Effector memory CD4-positive, alpha-beta T cell (primary cell): ENCODE results near the gene ARAF.

Experiments used
- DNase-seq, 3 donors: peaks; one replicate each; pipeline ENCODE4 v3.0.0-alpha.2; 2020
- H3K27ac ChIP-seq: 2 replicates; pipeline ENCODE4 v1.7.0; 2013; ENCODE audit warnings: mild to moderate bottlenecking, low read length, moderate library complexity; ENCODE audit not compliant: insufficient read depth, poor library complexity, severe bottlenecking
- H3K27me3 ChIP-seq: replicated peaks from 2 replicates; pipeline ENCODE4 v1.7.0; 2013; ENCODE audit warnings: mild to moderate bottlenecking, low read length; ENCODE audit not compliant: insufficient read depth, control insufficient read depth, poor library complexity, severe bottlenecking
- H3K36me3 ChIP-seq: 2 replicates; pipeline ENCODE4 v1.7.0; 2013; ENCODE audit warnings: mild to moderate bottlenecking, low read length, moderate library complexity; ENCODE audit not compliant: control insufficient read depth, insufficient read depth
- H3K4me1 ChIP-seq: 2 replicates; pipeline ENCODE4 v1.7.0; 2013; ENCODE audit warnings: low read length, mild to moderate bottlenecking; ENCODE audit not compliant: control insufficient read depth, insufficient read depth, poor library complexity, severe bottlenecking
- H3K4me3 ChIP-seq: 2 replicates; pipeline ENCODE4 v1.7.0; 2013; ENCODE audit warnings: low read length, low read depth, mild to moderate bottlenecking; ENCODE audit not compliant: insufficient read depth, poor library complexity, severe bottlenecking
- H3K9me3 ChIP-seq: 2 replicates; pipeline ENCODE4 v1.7.0; 2013; ENCODE audit warnings: mild to moderate bottlenecking, low read length, moderate library complexity; ENCODE audit not compliant: control insufficient read depth

ARAF gene

DNA sequence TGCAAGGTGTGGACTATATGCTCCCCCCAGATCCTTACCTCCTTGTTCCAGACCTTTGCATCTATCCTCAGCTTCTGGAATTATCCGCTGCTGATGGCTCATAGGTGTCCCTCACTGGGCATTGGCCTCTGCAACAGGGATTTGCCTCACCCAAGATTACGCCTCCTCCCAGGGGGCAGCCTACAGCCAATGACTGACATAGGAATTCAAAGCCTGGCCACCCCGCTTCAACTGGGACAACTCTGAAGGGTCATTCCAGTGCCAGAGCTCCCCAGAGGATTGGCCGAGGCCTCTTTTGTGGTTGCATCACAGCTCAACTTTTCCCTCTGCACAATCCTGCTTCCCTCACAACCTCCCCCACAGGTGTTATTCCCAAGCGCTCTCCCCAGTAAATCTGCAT lies 53.6 kb downstream of the ARAF start:
- Histone ChIP-seq H3K4me3 (no peak overlapping the region), H3K9me3 (no peaks in the 10 kb centered on the region), H3K36me3 (no peaks in the 10 kb centered on the region), H3K27me3 (no peaks in the 10 kb centered on the region), H3K4me1 (no peaks in the 10 kb centered on the region), H3K27ac (no peak overlapping the region)
- DNase-seq, result no peak

- H3K36me3 ChIP-seq, result no peaks in the 10 kb centered on the region
Measured at GRCh38 chrX:47618923-47619485, 58.0 kb downstream of the ARAF start.

DNA sequence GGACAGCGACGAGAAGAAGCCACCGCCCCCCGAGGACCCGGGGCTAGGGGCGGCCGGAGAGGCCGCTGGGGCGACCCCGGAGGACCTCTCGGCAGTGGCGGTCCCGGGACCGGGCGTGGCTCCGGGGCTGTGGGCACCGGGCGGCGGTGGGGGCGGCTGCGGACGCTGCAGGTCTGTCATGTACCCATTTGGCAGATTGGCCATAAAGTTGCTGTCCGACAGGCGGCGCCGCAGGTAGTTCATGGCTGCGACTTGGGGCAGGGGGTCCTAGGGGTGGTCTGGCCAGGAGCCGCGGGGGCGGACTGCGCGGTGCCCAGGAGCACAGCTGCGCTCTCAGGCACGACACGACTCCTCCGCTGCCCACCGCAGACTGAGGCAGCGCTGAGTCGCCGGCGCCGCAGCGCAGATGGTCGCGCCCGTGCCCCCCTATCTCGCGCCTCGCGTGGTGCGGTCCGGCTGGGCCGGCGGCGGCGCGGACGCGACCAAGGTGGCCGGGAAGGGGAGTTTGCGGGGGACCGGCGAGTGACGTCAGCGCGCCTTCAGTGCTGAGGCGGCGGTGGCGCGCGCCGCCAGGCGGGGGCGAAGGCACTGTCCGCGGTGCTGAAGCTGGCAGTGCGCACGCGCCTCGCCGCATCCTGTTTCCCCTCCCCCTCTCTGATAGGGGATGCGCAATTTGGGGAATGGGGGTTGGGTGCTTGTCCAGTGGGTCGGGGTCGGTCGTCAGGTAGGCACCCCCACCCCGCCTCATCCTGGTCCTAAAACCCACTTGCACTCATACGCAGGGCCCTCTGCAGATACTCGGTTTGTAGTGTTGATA lies 58.7 kb downstream of the ARAF start, which contains the start of gene SYN1:
Gene SYN1, minus strand, starts transcription at position 372 of the 817 bp plus-strand sequence. Its CDS starts 129 bp downstream, at position 243.
- Histone ChIP-seq H3K4me1 (peaks cover 3% of the 10 kb centered on the region), H3K36me3 (no peaks in the 10 kb centered on the region), H3K27ac (no peak within 1 kb of the TSS), H3K4me3 (peak within 1 kb of the TSS; percentile 44), H3K27me3 (no peaks in the 10 kb centered on the region), H3K9me3 (no peaks in the 10 kb centered on the region)
- peak; percentile 63 to 74 (median 69) for DNase-seq

More at GRCh38 chrX:47618923-47619485, 58.0 kb downstream of the ARAF start:
- H3K9me3 ChIP-seq, result no peaks in the 10 kb centered on the region
- H3K4me1 ChIP-seq, result peaks cover 2% of the 10 kb centered on the region
- H3K27ac ChIP-seq, result no peak overlapping the region
- no peak overlapping the region for H3K4me3 ChIP-seq
- H3K27me3 ChIP-seq, result no peaks in the 10 kb centered on the region
- no peak for DNase-seq

- no peak overlapping the region for H3K4me3 ChIP-seq
Measured at GRCh38 chrX:47620303-47620685, 59.3 kb downstream of the ARAF start.

More at GRCh38 chrX:47620303-47620685, 59.3 kb downstream of the ARAF start:
- peaks cover 3% of the 10 kb centered on the region for H3K4me1 ChIP-seq
- H3K9me3 ChIP-seq, result no peaks in the 10 kb centered on the region
- DNase-seq, result no peak
- H3K36me3 ChIP-seq, result no peaks in the 10 kb centered on the region
- no peaks in the 10 kb centered on the region for H3K27me3 ChIP-seq
- H3K27ac ChIP-seq, result no peak overlapping the region
